NAMALWA (cell line): ENCODE results near the gene MAP3K20.
"Not testable (repeated sequence)": the region's sequence is repeated elsewhere in the genome, so short reads cannot be mapped to it uniquely, and the experiment has no call there.

ENCODE experiments used
- DNase-seq: peaks from one replicate; pipeline ENCODE4 v3.0.0-alpha.2; 2015; ENCODE audit warnings: low spot score

Gene MAP3K20

GRCh38 chr2:173235947-173236803 lies 160.5 kb downstream of the MAP3K20 start:
- no peak for DNase-seq

- DNase-seq, result no peak
These were observed 162.7 kb downstream of the MAP3K20 start for GRCh38 chr2:173238385-173238784.

- DNase-seq, result no peak
These were observed 163.2 kb downstream of the MAP3K20 start for GRCh38 chr2:173238831-173239230.

GRCh38 chr2:173239644-173240043 lies 164.0 kb downstream of the MAP3K20 start:
- no peak for DNase-seq

- no peak for DNase-seq
These were observed 164.4 kb downstream of the MAP3K20 start for GRCh38 chr2:173240083-173240482.

- no peak for DNase-seq
These were observed 166.0 kb downstream of the MAP3K20 start for GRCh38 chr2:173241643-173242042.

- no peak for DNase-seq
These were observed 171.5 kb downstream of the MAP3K20 start for GRCh38 chr2:173247156-173247555.

GRCh38 chr2:173248381-173248780 lies 172.7 kb downstream of the MAP3K20 start:
- no peak for DNase-seq

GRCh38 chr2:173249661-173250641 lies 174.3 kb downstream of the MAP3K20 start:
- no peak for DNase-seq

GRCh38 chr2:173251225-173251624 lies 175.6 kb downstream of the MAP3K20 start:
- no peak for DNase-seq

- no peak for DNase-seq
These were observed 176.9 kb downstream of the MAP3K20 start for GRCh38 chr2:173252581-173252980.

- DNase-seq, result no peak
These were observed 179.0 kb downstream of the MAP3K20 start for GRCh38 chr2:173254659-173255058.

- no peak for DNase-seq
These were observed 183.1 kb downstream of the MAP3K20 start for GRCh38 chr2:173258701-173259100.

- not testable (repeated sequence) for DNase-seq
These were observed 186.7 kb downstream of the MAP3K20 start for GRCh38 chr2:173262356-173262755.

GRCh38 chr2:173264151-173264550 lies 188.5 kb downstream of the MAP3K20 start:
- DNase-seq, result no peak

- DNase-seq, result peak; percentile 83
These were observed 189.1 kb downstream of the MAP3K20 start for GRCh38 chr2:173264603-173265366.

GRCh38 chr2:173271135-173271534 lies 195.5 kb downstream of the MAP3K20 start:
- no peak for DNase-seq

- DNase-seq, result no peak
These were observed 196.2 kb downstream of the MAP3K20 start for GRCh38 chr2:173271825-173272224.

- no peak for DNase-seq
These were observed 197.2 kb downstream of the MAP3K20 start for GRCh38 chr2:173272849-173273248.

- DNase-seq, result no peak
These were observed 203.3 kb downstream of the MAP3K20 start for GRCh38 chr2:173278794-173279526.

GRCh38 chr2:173279527-173279868 lies 203.9 kb downstream of the MAP3K20 start:
- DNase-seq, result no peak
